GM04504 (cell line): ENCODE measurements around the gene CFAP54.
"Not testable (repeated sequence)": the region's sequence is repeated elsewhere in the genome, so short reads cannot be mapped to it uniquely, and the experiment has no call there.

Experiments used
- DNase-seq: peaks from one replicate; pipeline ENCODE4 v3.0.0-alpha.2; 2012; ENCODE audit warnings: low read depth

CFAP54 gene

DNA sequence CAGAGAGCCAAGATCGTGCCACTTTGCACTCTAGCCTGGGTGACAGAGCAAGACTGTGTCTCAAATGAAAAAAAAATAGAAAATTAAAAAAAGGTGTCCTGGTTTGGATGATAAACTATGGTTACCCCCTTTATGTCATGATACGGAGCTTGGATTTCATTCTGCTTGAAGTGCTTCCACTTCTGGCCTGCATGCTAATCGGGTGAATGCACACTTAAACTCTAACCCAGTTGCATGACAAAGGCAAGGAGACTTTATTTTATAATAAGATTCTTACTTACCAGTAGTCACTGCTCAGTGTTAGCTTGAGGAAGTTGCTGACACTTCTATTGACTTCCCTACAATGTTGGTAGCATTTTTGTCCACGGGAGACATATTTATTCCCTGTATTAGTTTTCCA lies 24.3 kb downstream of the CFAP54 start:
- DNase-seq, result no peak

DNA sequence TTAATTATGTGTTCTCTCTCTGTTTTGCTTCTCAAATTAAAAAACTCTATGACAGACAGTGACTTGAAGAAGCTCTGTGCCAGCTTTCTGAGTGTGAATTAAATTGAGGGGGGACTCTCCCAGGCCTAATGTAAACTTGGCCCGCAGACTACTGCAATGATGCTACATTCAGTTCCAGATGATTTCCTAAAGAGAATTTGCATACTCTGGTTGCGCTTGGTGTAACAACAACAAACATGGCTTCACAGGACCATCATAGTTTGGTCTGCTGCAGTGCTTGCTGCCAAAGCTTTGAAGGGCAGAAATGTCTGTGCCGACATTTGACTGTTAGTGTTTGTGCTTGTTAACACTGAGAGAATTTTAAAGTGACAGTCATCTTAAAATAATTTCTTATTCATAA lies 25.0 kb downstream of the CFAP54 start:
- DNase-seq, result no peak

DNA sequence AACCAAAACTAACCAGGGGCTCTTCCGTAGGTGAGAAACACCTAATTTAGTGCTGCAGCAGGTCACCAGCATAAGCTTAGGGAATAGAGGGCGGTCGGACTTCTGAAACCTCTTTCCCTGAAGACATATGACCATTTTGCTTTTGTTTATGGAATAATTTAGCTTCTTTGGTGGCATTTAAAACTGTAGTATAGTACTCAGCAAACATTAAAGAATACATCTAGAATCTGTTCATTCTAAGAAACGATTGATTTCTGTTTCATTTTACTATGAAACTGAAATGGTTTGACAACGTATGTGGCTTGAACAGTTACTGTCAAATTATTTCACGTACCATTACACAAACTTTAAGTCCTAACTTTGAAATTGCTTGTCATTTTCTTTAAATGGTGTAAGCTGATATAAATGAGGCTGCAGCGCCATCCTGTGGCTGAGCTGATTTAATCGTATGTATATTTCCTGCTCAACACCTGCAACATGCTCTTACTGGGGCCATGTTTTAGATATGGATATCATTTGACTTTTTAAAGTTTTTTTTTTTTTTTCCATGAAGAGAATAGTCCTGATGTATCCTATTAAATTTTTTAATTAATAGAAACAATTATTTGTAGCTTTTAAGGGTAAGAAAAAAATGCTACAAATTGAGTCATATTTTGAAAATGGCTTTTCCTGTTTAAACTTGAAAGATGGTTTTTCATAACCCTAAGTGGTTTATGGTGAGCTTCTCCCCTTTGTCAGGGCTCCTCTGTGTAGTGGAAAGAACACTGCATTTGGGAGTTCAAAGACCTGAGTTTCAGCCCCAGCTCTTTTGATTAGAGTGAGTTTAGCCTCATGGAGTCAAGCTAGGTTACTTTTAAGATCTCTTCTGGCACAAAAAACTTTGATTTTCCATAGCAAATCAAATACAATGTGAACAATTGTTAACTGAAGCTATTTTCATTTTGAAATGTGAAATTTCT lies 27.4 kb downstream of the CFAP54 start:
- no peak for DNase-seq

DNA sequence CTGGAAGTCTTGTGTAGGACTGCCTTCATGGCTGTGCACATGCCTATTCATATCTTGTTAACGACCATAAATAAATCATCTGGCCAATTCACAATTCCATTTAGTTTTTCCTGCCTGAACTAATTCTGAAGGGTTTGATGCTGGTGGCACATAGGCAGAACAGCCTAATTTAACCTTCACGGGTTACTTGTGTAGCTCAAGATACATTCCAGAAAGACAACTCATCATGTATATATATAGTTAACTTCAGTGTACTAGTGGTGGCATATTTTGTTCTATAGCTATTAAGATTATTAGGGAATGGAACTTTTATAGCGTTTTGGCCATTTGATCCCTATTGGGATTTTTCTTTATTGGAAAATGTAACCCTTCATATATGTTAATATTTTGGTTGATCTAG lies 31.4 kb downstream of the CFAP54 start:
- no peak for DNase-seq

DNA sequence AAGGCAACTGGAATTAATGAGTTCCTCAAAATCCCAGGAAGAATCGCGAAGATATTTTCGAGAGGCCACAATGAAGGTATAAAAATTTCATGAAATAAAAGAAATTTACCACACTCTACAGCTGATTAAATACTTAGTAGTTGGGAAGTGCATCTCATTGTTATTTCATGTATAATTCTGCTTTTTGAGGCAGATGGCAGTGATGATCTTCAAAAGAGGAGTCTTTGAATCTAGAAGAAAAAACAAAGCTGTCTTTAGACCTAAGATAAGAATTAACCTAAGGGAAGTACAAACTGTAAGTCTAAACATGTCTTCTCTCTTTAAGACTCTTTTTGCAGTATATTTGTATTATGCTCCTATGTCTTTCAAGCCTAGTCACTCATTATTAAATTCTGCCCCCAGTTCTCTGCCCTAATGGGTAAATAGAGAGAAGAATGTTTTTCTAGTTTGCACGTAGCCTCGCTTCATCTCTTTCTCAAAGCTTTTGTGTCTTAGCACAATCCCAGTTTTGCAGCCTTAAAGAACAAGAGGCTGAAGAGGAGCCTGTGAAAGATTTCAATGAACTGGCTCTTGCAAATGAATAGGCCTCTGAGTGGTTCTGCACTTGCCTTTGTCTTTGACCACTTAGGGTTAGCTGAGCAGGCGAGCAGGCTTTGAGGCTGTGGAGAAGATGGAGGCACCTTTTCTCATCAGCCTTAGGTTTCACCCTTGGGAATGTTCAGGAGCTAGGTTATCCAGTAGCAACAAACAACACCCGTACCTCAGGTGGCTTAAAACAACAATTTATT lies 32.7 kb downstream of the CFAP54 start:
- no peak for DNase-seq

DNA sequence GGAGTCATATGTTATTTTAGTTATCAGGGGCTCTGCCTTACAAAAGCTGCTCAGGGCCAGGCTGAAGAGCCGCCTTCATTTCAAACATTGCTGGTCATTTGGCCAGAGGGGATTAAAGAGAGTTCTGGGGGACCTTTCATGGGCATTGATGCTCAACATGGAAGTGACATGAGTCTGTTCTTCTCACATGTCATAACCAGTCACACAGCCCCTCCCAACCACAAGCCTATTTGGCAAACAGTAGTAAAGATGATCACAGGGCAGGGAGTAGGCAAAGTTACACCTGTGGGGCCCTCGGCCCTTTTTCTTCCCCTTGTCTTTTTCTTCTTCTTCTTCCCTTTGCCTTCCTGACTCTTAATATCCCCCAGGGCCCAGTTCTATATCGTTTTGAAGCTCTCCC lies 33.3 kb downstream of the CFAP54 start:
- DNase-seq, result no peak

DNA sequence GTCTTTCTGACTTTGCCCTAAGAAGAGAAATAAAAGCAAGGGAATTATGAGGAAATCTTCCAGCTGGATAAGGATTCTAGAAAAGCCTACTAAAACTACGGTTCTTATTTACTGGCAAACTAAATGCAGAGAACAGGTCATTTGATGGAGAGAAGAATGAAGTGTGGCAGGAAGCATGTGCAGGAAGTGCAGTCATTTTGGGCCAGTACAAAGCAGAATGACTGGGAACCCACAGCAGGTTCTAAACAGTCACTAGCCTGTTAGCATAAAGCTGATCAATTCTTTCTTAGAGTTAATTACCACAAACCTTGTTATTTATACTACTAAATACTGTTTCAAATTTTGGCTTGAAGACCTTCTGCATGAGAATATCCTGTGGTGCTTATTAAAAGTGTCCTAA lies 36.7 kb downstream of the CFAP54 start:
- no peak for DNase-seq

DNA sequence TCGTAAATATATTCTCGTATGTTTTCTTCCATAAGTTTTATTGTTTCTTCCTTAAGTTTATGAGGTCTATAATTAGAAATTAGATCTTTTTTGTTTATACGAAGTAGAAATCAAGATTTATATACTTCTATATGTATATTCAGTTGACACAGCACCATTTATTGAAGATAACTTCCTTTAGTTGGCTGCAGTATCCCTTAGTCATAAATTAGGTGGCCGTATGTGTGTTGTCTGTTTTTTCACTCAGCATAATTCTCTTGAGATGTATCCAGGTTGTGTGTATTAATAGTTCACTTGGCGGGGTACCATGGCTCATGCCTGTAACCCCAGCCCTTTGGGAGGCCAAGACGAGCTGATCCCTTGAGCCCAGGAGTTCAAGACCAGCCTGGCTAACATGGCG lies 40.5 kb downstream of the CFAP54 start:
- no peak for DNase-seq

DNA sequence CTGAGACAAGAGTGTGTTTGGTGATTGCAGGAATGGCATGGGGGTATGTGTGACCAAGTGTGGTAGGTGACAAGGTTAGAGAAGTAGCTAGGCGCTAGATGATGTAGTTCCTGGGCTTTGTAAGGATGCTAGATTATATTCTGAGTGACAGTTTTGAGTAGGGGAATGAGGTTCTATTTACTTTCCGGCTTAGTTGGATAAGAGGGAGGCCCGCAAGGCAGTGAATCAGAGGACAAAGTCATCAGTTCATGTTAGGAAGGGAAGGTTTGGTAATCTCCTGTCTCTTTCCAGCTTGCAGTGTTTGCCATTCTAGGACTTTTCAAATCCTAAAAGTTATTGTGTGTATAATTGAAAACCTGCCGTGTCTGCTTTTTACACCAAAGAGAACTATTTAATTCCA lies 45.0 kb downstream of the CFAP54 start:
- DNase-seq, result no peak

DNA sequence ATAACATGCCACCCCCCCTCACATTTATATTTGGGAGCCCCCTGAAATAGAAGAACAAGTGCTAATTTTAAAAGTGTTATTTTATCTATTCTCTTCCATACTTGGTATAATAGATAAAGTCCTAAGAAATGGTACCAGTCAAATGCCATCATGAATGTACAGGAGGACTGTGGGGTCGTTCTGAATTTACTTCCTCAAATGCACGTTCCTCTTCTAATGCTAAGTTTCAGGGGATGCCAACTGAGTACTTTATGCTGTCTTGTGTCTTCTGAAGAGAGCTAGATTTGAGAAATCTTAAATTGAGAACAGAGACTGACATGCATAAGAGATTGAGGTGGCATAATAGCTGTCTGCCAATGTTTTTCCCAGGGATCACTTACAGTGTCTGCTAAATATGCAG lies 59.0 kb downstream of the CFAP54 start:
- no peak for DNase-seq

DNA sequence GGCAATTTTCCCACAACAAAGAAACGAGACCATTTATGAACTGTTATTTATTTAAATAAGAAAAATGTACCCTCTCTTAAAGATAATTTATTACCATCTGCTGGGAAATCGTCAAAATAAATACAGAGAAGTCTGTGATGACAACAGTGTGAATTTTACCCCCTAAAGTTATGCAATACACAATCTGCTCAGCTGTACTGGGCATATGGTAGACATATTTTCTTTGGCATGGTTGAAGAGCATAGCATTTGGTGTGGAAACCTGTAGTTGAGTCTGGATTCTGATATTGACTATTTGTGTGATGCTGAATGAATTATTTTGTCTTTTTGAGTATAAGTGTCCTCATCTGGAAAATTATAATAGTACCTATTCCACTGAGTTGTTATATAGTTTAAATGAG lies 60.0 kb downstream of the CFAP54 start:
- DNase-seq, result no peak

DNA sequence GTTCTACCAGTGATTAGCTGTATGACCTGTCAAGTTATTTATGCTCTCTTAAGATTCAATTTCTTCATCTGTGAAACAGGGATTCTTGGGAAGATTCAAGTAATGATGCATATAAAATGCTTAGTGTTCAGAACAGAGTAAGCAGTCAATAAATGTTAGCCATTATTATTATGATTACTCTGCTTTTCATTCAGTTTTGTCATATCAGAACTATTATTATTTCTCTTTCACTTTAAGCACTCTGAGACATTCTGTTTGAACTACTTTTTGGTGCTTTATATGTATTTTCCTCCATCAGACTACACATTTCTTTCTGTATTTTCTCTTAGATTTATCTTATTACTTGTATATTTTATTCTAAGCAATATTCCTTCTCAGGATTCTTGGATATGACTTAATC lies 81.2 kb downstream of the CFAP54 start:
- no peak for DNase-seq

DNA sequence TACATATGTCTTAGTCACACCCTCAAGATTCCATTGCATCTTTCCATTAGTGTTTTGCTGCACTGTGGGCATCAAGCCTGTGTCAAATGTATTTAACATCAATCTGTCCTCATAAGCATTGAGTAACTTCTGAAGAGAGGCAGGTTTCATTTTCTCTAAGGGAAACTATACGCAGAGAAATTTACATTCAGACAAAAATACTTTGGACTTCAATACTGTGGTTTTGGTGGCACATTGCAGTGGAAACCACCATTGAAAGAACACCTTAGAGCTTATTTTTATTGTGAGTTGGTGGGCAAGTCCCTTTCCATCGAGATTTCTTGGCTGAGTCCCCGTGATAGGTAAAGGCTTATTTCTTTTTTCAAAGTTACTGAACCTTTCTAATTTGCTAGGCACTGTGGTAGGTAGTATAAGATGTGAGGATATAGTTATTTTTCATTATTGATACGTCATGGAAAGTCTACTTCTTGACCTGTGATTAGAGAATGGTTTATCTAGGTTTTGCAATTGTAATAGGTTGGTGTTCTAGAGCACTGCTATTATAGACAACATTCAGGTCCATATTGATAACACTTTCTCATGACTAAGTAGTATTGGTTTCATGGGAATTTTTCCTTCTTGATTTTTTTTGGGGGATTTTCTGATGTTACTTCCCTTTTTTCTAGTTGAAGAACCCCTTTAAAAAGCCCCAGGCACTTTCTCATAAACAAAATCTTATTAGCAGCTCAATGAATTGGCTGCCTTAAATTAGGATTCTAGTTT lies 81.9 kb downstream of the CFAP54 start:
- DNase-seq, result no peak

DNA sequence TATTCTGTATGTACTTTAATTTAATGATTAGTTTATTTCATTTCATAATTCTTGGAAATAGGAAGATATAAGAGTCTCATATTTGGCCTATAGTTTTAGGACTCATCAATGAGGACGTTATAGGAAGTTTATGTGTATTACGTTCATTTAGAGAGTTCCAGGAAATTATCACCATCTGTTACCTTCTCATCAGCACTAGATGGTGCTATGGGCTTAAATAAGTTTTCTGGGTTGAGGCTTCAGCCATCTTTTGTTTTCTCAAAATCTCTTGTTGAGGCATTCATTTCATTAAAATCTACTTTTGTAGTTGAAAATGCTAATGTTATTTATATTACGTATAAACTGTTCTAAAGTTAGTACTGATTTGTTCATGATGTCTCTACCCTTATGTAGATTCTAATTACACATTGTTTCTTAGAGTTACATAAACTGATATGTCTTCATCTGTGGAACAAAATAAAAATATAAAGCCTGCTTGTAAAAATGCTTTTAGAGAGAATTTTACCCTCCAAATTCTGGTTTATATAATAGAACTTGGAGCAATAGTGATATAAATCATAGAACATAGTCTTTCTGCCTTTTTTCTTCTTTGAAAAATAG lies 89.2 kb downstream of the CFAP54 start:
- DNase-seq, result peak; percentile 18

DNA sequence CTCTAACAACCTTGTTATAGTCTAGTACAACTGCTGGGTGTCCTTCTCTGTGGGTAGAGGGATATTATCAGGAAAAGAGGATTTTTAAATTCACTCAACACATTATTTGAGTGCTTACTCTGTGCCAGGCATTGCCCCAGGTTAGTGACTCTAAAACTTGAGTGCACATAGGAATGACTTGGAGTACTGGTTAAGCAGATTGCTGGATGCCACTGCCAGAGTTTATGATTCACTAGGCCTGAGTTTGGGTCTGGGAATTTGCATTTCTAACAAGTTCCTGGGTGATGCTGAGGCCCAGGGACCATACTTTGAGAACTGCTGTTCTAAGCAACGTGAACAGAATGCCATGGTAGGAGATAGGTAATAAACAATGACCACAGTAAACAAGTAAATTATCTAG lies 96.6 kb downstream of the CFAP54 start:
- DNase-seq, result no peak

DNA sequence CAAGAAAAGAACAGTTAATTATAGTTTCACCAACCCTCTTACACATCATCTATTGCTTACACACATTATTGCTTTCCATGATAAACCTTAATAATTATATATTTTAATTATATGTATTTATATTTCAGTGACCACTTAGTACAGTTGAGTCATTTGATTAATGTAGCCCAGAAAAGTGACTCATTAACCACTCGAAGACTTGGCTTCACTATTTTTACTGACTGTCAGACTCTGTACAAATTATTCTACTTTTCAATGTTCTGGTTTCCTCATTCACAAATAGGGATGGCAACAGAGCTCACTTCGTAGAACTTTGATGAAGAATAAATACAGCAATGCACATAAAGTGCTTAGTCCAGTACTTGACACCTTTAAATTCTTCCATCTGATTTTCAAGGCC lies 98.3 kb downstream of the CFAP54 start:
- DNase-seq, result peak; percentile 3

DNA sequence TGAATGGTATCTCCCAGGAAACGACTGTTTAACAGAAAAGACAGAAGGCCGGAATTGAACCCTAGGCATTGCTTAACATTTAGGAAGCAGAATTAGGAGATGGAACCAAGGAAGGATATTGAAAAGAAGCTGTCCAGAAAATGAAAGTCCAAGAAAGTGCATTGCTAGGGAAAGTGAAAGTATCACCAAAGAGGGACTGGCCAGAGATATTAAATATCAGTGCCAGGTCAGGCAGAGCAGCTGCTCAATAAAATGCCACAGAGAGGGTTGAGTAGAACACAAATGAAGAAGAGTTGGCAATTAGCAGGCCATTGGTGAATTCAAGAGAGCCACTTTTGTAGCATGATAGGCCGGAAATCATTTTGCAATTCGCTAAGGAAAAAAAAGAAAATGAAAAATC lies 101.6 kb downstream of the CFAP54 start:
- DNase-seq, result no peak

DNA sequence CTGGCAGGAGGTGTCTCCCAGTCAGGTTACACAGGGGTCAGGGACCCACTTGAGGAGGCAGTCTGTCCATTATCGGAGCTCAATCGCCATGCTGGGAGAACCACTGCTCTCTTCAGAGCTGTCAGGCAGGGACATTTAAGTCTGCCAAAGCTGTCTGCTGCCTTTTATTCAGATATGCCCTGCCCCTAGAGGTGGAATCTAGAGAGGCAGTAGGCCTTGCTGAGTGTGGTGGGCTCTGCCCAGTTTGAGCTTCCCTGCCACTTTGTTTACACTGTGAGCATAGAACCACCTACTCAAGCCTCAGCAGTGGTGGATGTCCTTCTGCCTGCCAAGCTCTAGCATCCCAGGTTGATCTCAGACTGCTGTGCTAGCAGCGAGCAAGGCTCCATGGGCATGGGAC lies 115.0 kb downstream of the CFAP54 start:
- DNase-seq, result not testable (repeated sequence)

DNA sequence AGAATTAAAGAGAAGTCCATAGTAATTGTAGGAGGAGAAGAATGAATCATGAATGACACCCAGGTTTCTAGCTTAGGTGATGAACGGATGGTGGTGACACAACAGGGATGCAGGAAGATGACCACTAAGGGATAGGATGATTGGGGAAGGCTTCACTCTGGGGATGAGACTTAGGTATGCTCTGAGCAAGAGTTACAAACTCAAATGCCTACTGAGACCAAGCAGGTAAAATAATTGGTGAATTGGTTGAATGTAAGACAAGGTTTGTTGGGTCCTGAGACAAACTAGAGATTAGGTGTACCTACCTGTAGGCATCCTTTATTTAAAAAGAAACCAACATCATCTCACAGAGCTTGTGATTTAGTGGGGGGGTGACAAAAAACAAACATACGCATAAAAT lies 116.3 kb downstream of the CFAP54 start:
- no peak for DNase-seq

DNA sequence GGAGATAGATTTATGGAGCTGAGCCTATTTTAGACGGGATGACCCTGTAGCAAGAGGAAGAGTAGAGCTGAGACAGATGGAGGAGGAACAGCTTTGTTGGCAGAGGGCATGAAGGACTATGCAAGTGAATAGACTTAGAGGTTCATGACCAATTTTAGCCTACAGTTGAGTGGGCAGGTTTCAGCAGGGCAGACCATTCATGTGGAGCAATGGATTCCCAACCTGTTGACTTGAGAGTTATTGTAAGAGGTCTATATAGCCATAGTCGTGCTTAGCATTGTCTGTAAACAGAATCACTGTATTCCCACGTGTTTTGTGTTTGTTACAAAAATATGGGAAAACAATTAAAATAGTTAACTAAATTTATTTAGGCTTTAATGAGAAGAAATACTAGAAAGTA lies 116.8 kb downstream of the CFAP54 start:
- DNase-seq, result no peak

DNA sequence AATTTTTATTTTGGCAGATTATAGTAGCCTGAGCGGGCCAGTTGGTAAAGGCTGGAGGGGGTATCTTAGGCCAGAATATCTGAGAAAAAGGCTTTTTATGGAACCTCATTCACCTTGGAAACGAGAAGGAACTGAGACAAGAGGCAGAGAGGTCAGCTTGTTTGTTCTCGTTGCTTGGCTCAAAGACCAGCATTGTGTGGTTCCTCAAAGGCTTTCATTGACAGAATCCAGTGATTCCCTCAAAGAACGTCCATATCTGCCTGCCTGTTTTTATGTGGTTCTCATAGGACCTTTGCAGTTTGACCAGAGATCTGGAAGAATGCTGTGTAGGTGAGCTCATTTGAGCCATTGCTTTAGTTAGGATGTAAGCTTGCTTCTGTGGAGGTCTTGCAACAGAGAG lies 117.3 kb downstream of the CFAP54 start:
- DNase-seq, result no peak

DNA sequence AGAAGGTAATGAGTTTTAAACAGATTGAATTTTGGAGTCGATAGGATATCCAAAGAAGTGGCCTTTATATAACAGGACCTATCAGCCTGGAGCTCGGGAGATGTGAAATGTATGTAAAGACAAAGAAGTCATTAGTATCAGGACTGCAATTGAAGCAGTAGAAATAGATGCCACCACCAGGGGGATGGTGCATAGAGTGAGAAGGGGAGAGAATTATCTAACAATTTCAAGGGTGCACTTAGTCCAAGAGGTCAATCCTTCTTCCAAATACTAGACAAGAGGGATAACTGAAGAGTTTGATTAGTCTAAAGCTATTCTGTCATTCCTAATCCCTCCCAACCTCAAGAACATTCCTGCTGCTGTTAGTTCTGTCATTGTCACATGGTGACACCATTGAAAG lies 127.8 kb downstream of the CFAP54 start:
- DNase-seq, result no peak
